HG02798 (cell line): ENCODE results near the gene CBR4.
"Not testable (repeated sequence)": the region's sequence is repeated elsewhere in the genome, so short reads cannot be mapped to it uniquely, and the experiment has no call there.

Experiments
- ATAC-seq: cut with Tn5 transposase; IDR thresholded peaks from one replicate; pipeline ENCODE4 v1.9.1; 2021; ENCODE audit warnings: mild to moderate bottlenecking; ENCODE audit not compliant: unreplicated experiment, poor library complexity

CBR4 gene

DNA sequence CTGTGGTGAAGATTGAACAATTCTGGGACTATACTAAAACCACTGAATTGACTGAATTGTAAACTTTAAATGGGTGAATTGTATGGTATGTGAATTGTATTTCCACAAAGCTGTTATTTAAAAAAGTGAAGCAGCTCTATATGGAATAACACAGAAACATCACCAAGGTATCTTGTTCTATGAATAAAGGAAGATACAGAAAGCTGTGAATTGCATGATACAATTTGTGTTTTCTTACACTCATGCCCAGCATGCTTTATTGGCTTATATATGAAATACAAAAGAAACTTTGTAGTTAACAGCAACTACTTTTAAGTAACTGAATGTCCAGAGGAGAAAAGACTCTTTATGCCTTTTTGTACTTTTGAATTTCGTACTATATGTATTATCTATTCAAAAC, 11.5 kb downstream of the CBR4 start:
- no peak for ATAC-seq

DNA sequence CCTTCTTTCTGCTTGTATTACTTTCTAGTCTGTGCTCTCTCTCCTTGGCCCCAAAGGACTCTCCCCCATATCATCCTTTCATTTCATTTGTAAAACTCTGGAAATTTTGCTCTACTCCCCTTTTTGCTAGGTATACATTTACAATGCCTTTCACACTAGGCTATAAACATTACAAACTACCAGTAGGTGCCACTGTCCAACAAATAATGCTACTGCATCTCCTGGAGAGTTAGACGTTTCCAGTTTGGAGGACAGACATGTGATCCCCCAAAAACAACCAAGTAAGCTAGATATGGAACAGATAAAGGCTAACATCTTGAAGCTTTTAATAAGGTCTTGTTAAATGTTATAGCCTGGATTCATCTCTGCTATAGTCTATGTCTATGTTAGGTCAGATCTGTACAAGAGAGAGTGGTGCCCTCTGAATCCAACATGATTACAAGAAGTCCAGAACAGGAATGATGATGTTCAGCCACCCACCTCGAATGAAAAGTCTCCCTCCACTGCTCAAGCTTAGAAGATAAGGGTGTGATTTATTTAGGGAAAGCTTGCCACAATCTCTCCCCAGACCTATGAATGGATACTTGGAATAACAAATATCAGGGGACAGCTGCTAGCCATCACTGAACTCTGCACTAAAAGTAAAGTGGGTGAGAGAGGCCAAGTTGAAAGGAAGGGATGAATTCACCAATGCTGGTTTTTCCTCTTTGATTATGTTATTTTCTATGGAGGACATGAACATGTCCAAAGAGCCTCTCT, 14.3 kb downstream of the CBR4 start:
- ATAC-seq, result no peak

DNA sequence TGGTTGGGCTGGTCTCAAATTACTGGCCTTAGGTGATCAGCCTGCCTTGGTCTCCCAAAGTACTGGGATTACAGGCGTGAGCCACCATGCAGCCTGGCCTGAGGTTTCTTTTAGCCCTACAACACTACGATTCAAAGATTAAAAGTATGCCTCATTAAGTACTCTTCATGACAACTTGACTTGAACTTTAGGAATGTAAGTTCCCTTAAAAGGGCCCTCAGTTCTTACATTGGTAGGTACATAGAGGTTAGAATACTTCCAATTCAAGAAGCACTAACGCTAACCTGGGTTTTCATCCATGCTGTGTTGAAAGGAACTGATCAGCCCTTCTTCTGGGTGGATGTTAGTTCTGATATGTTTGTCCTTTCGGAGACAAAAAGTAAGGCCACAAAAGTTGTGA, 15.1 kb downstream of the CBR4 start:
- no peak for ATAC-seq

DNA sequence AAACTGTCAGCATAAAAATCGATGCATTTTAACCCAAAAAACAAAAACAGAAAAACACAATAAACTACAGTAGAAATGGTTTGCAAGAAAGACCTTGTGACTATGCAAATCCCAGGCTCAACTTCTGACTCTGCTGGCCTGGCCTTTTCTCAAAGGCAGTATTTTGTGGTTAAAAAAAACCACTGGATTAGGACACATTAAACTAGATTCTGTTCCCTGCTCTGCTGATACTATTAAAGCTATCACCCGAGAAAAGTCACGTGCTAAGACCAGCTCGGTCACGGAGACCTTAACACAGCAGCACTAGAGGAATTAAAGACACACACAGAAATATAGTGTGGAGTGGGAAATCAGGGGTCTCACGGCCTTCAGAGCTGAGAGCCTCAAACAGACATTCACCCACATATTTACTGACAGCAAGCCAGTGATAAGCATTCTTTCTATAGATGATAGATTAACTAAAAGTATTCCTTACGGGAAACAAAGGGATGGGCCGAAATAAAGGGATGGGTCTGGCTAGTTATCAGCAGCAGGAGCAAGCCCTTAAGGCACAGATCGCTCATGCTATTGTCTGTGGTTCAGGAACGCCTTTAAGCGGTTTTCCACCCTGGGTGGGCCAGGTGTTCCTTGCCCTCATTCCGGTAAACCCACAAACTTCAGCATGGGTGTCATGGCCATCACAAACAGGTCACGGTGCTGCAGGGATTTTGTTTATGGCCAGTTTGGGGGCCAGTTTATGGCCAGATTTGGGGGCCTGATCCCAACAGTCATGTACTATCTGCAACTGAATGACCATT, 16.1 kb downstream of the CBR4 start:
- no peak for ATAC-seq

DNA sequence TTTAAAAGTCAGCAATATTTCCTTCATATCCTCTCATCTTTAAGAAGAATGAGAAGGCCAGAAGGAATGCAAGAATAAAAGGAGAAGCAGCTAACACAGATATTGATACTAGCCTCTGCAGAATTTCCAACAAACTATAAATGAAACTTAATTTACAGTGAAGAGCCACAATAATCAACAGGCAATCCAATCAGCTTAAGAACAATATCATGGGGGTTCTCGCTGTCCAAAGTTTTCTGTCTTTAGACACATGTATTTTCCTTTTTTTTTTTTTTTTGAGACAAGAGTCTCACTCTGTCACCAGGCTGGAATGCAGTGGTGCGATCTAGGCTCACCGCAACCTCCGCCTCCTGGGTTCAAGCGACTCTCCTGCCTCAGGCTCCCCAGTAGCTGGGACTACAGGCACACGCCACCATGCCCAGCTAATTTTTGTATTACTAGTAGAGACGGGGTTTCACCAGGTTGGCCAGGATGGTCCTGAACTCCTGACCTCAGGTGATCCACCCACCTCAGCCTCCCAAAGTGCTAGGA, 17.0 kb downstream of the CBR4 start:
- not testable (repeated sequence) for ATAC-seq

DNA sequence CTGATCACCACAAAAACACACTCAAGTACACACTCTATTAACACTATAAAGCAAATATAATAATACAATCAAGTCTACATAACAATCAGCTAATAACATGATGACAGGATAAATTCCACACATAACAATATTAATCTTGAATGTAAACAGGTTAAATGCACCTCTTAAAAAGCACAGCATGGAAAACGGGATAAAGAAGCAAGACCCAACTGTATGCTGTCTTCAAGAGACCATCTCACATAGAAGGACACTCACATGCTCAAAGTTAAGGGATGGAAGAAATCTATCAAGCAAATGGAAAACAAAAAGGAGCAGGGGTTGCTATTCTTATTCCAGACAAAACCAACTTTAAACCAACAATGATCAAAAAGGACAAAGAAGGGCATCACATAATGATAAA, 28.1 kb downstream of the CBR4 start:
- ATAC-seq, result no peak

DNA sequence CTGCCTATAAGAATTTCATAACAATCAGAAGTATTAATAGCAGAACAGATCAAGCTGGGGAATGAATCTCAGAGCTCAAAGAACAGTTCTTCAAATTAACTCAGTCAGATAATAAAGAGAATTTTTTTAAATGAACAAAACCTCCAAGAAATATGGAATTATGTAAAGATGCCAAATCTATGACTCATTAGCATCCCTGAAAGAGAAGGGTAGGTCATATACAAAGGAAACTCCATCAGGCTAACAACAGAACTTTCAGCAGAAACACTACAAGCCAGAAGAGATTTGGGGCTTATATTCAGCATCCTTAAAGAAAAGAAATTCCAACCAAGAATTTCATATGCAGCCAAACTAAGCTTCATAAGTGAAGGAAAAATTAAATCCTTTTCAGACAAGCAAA, 28.6 kb downstream of the CBR4 start:
- ATAC-seq, result no peak

DNA sequence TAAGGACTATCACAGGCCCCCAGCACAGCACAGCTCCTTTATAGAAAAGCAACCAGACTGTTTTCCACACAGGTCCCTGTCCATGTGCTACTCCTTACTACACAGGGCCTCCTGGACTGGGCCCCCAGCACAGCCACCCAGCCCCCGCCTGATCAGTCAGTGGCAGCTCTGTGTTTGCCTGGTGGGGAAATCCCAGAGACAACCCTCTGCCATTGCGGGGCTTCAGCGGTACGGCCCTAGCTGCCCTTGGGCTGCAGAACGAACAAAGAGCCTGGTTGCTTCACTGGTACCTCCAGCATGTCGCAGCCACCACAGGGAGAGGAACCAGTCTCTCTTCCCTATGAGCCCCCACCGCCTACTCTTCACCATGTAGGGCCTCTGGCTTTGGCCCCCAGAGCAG, 30.7 kb downstream of the CBR4 start:
- ATAC-seq, result no peak

DNA sequence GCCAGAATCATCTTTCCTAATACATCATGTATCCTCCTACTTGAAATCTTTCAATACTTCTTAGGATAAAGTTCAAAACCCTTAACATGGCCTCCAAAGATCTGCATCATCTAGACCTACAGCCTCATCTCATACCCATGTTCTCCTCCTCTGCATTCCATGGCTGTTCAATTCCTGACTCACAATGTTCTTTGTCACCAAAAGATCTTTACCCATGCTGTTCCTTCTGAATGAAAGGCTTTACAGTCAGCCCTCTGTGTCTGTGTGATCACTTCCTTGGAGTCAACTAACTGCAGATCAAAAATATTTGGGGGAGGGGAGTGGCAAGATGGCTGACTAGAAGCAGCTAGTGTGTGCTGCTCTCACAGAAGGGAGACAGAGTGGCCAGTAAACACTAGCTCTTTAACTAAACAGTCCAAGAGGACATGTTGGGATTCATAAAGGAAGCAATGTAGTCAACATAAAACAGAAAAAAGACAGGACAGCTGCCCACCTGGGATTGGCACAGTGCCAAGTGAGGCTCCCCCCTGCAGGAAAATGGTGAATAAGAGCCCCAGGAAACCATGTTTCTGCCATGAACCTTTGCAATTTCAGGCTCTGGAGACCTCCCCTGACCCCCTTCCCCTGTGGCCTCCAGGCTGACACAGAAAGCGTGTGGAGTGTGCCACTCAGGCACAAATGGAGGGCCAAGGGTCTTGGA, 31.9 kb downstream of the CBR4 start:
- no peak for ATAC-seq

DNA sequence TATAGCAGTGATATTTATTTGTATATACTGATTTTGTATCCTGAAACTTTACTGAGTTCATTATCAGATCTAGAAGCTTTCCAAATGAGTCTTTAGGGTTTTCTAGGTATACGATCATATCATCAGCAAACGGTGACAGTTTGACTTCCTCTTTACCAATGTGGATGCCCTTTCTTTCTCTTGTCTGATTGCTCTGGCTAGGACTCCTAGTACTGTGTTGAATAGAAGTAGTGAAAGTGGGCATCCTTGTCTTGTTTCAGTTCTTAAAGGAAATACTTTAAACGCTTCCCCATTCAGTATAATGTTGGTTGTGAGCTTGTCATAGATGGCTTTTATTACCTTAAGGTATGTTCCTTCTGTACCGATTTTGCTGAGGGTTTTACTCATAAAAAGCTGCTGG, 37.5 kb downstream of the CBR4 start:
- no peak for ATAC-seq

DNA sequence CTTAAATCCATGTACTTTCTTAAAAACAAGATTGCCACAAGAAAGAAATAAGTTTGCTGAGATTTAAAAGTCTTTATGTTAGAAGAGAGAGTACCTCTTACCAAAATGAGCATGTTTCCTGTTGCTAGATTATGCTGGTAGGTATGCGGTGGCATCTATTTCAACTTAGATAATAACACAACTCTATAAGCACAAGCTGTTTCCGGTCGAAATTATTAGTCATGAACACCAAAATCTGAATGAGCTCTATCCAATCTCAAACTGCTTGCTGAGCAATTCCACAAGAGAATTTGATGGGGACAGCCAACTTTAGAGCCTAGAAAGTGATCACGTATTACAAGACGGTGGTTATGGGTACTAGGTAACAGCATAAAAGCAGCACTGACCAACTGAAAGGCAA, 49.3 kb downstream of the CBR4 start:
- no peak for ATAC-seq

DNA sequence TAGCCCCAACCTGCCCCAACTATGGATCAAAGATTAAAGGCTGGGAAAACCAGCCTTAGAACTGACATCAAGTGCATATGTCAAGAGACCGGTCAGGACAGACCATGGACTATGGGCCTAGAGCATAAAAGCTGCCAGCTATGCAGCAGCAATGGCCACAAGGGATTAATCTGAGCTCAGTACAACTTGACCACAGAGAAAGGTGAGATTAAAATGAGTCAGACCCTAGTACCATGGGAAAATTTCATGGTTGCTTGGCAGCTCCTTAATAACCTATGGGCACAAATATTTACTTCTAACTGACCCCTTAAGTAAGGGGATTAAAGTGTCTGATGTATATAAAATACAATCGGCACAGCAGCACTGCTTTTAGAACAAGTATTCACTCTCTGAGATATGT, 54.4 kb downstream of the CBR4 start:
- no peak for ATAC-seq

DNA sequence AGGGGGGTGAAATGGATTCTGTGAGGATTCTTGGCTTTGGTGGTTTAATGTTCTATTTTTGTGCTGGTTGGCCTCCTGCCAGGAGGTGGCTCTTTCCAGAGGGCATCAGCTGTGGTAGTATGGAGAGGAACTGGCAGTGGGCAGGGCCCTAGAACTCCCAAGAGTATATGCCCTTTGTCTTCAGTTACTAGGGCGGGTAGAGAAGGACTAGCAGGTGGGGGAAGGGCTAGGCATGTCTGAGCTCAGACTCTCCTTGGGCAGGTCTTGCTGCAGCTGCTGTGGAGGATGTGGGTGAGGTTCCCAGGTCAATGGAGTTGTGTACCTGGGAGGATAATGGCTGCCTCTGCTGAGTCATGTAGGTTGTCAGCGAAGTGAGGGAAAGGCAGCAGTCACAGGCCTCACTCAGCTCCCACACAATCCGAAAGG, 57.2 kb downstream of the CBR4 start:
- not testable (repeated sequence) for ATAC-seq

DNA sequence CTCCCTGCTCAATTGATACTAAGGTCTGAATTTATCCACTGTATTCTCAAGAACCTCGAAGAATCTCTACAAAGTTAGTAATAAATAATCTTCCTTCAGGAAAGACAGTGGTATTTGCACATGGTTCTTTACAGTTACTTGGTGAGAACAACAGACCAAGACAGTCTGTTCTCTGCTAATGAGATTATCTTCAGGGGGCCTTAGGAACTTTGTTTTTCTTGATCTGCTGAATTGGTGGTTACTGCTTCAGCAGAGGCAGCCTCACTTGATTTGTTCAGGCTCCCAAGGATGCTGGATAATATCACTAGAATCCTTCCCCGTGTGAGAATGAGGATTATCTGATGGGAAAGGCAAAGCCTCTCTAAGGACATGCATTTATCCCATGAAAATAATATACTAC, 64.8 kb downstream of the CBR4 start:
- ATAC-seq, result no peak

DNA sequence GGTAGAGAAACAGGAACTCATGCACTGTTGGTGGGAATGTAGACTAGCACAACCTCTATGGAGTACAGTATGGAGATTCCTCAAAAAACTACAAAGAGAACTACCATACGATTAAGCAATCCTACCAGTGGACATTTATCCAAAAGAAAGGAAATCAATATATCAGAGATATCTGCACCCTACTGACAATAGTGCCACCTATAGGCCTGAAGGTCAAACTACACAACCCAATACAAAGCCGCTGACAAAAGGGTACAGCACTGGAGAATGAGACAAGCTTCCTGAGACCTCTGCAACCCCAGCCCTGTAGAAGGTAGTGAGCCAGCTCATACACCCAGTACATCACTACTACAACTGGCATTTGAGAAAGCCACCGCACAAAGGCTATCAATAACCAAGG, 67.1 kb downstream of the CBR4 start:
- ATAC-seq, result peak; percentile 47
